ENCODE measurements around the gene SPATA21.

Gene SPATA21

GRCh38 chr1:16422041-16422440, 15.2 kb downstream of the SPATA21 start:
- no peak for DNase-seq (ENCODE audit: extremely low read depth in 1 of 2, low read depth in 1 of 2)

- DNase-seq (ENCODE audit: extremely low read depth in 1 of 2, low read depth in 1 of 2) = no peak
Observed at GRCh38 chr1:16421201-16421600, 16.0 kb downstream of the SPATA21 start.

- peak in 1 of 2 donors; percentile 17 for DNase-seq (ENCODE audit: extremely low read depth in 1 of 2, low read depth in 1 of 2)
Observed at GRCh38 chr1:16420424-16421118, 16.7 kb downstream of the SPATA21 start.

- DNase-seq (ENCODE audit: extremely low read depth in 1 of 2, low read depth in 1 of 2) = no peak
Observed at GRCh38 chr1:16418823-16419425, 18.3 kb downstream of the SPATA21 start.

- DNase-seq (ENCODE audit: extremely low read depth in 1 of 2, low read depth in 1 of 2) = no peak
Observed at GRCh38 chr1:16413191-16413590, 24.0 kb downstream of the SPATA21 start.

DNA sequence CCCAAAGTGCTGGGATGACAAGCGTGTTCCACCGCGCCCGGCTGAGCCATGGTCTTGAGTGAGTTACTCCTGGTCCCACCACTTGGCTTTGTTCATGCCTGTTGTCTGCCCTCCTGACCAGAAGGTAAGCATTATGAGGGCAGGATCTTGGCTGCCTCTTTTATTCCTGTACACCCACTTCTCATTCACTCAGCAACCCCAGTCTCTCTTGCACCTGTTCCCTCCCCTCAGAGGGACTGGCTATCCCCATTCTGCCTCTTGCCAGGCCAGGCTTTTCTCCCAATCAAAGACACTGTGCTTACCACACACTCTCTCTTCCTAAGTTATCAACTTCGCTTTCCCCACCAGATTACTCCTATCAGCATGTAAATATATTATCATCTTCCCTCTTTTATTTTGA, 26.4 kb downstream of the SPATA21 start:
- DNase-seq (ENCODE audit: extremely low read depth in 1 of 2, low read depth in 1 of 2) = no peak

DNA sequence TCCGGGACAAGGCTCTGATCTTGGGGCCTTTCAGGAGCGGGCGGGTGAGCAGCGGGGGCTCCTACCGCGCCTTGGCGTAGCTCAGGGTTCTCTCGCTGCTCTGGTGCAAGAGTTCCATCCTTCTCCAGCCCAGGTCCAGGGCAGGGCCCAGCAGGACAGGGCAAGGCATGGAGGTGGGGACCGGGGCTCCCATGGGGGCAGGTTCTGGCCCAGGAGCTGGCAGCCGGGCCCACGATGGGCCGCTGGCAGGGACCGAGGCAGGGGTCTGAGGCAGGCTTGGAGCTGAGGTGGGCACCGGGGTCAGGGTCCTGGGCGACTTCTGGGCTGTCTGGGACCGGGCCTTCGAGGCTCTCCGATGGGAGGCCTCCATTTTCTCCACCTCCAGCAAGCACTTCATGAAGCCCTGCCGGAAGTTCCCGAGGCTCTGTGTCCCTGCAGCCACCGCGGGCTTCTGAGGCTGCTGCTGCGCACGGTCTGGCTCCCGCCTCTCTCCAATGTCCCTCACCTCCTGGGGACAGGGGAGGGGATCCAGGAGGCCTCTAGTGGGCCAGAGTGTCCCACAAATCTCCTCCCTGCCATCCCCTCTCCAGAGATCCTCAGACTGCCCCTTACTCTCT, 27.6 kb downstream of the SPATA21 start:
- no peak for DNase-seq (ENCODE audit: extremely low read depth in 1 of 2, low read depth in 1 of 2)

- DNase-seq (ENCODE audit: extremely low read depth in 1 of 2, low read depth in 1 of 2) = no peak
Observed at GRCh38 chr1:16406868-16407267, 30.4 kb downstream of the SPATA21 start.

- DNase-seq (ENCODE audit: extremely low read depth in 1 of 2, low read depth in 1 of 2) = no peak
Observed at GRCh38 chr1:16405441-16405840, 31.8 kb downstream of the SPATA21 start.

DNA sequence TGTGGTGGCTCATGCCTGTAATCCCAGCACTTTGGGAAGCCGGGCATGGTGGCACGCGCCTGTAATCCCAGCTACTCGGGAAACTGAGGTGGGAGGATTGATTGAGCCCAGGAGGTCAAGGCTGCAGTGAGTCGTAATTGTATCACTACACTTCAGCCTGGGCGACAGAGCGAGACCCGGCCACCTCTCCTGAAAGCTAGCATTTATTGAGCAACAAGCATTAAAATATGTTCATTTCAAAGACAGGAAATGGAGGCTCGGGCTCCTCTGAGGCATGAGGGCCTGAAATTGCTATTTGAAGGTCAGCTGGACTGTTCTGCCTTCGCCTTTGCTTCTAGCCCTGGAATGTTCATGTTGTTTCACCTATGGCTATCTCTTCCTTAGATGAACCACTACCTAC, 34.5 kb downstream of the SPATA21 start:
- DNase-seq (ENCODE audit: extremely low read depth in 1 of 2, low read depth in 1 of 2) = no peak

DNA sequence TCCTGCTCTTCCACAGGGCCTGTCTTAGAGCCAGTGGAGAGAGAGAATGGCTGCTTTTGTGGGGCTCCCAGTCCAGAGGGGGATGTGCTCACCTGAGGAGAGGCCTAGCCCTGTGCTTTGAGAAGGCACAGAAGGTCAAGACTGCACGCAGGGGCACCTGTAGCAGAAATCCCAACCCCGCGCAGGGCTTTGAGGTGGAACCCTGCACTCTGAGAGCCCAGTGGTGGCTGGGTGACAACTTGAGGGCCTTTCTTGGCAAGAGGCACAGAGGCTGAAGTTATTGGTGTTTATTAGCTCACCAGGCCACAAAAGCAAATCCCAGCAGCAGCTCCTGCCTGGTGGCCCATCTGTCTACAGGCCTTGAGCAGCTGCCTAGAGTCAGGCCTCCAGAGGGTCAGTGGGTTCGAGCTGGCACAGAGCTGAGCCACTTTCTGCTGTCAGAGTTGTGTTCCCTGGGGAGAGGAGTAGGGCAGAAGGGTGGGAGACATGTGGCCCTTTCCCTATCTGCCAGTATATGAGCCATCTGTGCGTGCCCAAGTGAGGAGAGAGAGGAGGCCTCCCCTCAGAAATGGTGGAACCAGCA, 38.8 kb downstream of the SPATA21 start:
- DNase-seq (ENCODE audit: extremely low read depth in 1 of 2, low read depth in 1 of 2) = no peak

DNA sequence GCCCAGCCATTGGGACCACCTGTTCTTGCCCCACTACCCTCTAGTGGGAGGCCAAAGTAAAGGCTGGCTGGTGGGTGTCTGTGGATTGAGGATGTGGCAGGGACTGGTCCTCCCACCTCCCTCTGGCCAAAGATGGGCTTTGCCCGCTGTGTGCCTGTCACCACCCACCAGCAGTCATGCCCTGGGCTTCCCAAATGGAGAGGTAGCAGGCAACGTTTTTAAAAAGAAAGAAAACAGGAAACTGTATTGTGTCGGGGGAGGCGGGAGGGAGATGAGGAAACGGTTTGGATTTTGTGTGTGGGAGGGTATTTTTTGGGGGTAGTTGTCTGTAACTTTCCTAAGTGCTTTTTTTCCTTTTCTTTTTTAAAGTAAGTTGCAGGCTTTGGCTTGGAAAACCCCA, 40.1 kb downstream of the SPATA21 start:
- DNase-seq (ENCODE audit: extremely low read depth in 1 of 2, low read depth in 1 of 2) = no peak

DNA sequence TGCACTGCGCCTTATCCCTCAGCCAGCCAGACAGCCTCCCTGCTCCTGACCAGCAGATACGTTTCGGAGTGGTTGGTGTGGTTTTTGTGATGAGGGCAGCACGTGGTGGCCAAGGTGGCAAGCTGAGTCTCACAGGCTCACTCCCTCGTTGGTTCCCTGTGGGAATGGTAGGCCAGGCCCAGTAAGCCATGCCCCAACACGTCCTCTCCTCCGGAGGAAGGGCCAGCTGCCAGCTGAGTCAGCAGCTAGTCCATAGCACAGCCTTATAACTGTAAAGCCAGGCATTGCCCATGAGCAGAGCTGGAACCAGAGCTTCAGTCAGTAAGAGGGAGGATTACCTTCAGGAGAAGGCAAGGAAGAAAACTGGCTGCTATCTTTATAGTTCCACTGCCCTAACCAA, 40.6 kb downstream of the SPATA21 start:
- no peak for DNase-seq (ENCODE audit: extremely low read depth in 1 of 2, low read depth in 1 of 2)

DNA sequence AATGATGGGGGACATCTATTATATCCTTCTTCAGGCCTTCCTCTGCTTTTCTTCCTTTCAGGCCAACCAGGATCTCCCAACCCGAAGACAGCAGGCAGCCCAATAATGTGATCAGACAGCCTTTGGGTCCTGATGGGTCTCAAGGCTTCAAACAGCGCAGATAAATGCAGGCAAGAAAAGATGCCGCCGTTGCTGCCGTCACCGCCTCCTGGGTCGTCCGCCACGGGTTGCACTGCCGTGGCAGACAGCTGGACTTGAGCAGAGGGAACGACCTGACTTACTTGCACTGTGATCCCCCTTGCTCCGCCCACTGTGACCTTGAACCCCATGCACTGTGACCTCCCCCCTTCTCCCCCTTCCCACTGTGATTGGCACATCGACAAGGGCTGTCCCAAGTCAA, 42.2 kb downstream of the SPATA21 start:
- DNase-seq (ENCODE audit: extremely low read depth in 1 of 2, low read depth in 1 of 2) = no peak

- DNase-seq (ENCODE audit: extremely low read depth in 1 of 2, low read depth in 1 of 2) = no peak
Observed at GRCh38 chr1:16393570-16394521, 43.4 kb downstream of the SPATA21 start.

DNA sequence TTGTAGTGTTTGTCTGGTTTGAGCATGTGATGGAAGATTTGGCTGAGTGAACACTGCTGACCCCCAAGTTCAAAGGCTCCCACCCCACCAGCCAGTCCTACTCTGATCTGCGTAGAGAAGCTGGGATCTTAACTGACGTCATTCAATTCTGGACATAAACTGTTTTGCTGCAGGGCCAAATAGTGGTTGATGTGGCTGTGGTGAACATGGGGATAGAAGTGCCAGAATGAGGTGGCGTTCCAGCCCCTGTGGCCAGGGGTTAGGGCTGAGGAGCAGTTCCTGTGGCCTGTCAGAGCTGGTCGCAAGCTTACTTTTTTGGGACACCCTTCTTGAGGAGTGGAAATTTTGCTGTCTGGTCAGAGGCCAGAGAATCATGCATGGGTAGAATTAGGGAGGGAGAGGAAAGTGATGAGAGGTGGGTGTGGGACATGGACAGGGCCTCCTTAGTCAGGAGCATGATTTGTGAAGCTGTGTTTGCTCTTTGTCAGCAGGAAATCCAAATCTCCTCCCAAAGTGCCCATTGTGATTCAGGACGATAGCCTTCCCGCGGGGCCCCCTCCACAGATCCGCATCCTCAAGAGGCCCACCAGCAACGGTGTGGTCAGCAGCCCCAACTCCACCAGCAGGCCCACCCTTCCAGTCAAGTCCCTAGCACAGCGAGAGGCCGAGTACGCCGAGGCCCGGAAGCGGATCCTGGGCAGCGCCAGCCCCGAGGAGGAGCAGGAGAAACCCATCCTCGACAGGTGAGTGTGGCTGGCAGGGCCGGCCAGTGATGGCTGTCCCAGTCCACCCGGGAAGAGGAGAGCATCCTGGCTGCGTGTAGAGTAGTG, 44.3 kb downstream of the SPATA21 start:
- no peak for DNase-seq (ENCODE audit: extremely low read depth in 1 of 2, low read depth in 1 of 2)

DNA sequence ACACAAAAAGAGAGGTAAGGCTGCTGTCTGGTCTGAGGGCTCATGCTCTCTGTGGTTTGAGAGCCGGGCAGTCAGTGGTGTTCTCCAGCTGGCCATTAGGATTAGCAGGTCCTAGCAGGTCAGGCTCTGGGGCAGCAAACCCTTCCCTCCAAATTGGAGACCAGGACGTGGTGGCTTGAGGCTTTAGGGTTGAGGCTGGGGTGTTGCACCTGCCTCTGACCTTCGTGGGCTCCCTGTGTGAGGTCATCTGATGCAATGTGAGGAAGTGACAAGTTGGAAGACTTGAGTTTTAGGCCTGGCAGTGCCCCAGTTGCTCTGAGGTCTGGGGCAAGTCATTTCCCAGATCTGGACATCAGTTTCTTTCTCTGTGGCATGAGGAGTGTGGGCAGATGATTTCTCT, 45.8 kb downstream of the SPATA21 start:
- DNase-seq (ENCODE audit: extremely low read depth in 1 of 2, low read depth in 1 of 2) = no peak

DNA sequence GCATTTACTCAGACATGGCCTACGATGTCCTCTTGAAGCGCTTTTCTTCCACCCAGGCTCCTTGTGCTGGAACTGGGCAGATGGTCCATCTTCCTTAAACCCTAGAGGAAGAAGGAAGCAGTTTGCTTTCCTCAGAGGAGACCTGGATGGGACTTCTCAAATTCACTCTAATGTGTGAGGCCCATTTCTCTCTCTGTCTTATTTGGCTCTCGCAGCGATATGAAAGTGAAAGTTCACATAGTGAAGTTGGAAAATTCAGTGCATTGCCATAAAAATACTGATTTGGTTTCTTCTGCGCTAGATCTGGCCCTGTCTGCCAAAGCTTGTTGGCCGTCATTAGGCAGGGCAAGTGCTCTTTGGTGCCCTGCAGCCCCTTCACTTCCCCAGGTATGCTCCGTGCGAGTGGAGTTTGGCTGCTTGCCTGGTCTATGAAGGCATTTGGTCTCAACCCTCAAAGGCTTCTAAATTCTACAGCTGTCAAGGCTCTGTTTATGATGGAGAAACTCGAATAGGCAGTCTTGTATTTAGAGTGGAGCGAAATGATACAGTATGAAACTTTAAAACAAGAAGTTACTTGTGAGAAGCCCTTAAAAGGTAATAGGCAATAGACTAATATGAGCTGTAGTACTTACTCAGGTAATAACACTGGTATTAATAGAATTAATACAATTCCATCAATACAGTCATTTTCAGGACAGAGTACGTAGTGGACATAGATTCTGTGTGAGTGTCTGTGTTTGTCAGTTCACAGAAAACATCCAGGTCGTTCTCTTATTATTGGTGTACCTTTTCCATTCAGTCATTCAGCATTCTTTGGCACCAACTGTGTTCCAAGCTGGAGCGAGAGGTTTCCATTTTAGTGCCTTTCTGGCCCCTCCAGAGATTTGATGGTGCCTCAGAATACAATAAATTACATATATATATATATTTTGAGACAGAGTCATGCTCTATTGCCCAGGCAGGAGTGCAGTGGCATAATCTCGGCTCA, 49.7 kb downstream of the SPATA21 start:
- no peak for DNase-seq (ENCODE audit: extremely low read depth in 1 of 2, low read depth in 1 of 2)
